Amygdala (tissue), 56 donors: ENCODE data around the gene SYNE1.
"Not testable (repeated sequence)": the region's sequence is repeated elsewhere in the genome, so short reads cannot be mapped to it uniquely, and the experiment has no call there.

Experiments used
- DNase-seq, 56 donors: peaks; one replicate each; lab custom pipeline; 2025; lab: John Stamatoyannopoulos, UW

SYNE1 gene

DNA sequence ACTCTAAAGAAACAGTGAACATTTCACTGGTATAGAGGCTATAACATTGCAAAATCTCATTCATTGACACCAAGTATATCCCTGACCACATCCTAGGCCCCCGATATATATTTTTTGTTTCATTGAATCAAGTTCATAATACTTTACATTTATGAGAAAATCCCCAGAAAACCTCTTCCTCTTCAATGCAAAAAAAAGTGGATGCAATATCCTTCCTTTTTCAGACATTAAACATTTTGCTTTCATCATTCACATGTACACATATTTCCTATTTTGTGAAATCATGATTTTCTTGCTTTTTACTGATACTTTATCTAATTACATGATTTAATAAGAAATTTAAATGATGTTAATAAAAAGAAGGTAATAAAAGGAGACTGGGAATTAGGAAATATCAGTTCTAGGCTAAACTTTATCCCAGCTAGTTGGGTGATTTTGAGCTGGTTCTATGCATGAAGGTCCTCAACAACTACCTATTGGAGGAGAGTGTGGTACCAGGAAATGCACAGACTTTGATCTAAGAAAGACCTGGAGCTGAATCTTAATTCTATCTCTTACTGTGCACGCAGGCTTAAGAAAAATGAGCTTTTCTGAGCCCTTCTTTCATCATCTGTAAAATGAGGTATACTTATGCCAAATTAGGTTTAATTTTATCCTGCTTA, 4.9 kb downstream of the SYNE1 start:
- DNase-seq = no peak

DNA sequence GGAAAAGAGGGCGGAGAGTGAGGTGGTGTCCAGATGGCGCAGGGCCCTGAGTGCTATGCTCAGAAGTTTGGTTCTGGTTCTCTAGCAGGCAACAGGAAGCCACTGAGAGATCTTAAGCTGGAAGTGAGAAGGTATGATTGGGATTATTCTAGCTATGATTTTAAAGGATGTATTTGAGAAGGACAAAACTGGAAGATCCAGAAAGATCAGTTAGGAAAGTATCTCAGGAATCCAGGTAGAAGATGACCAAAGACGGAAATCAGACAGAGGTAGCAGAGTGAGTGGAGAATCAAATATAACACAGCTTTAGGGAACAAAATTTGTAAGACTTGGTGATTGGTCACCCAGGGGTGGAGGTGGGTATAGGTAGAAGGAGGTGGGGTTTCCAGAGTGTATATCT, 5.8 kb downstream of the SYNE1 start:
- DNase-seq = no peak

DNA sequence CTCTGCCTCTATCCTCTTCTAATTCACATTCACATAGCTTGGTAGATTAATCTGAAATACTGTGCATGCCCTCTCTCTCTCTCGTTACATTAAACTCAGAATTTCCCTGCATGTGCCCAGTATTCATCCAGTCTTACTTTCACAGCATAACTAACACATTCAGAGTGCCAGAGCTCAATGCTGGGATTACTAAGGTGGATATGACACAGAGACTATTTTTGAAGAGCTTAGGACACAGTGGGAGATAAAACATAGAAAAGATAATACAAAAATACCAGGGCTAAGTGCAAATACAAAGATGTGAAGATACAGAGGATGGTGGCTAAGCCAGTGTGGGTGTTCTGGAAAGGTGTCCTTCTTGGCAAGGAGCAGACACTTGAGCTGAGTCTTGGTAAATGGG, 6.3 kb downstream of the SYNE1 start:
- DNase-seq = no peak

DNA sequence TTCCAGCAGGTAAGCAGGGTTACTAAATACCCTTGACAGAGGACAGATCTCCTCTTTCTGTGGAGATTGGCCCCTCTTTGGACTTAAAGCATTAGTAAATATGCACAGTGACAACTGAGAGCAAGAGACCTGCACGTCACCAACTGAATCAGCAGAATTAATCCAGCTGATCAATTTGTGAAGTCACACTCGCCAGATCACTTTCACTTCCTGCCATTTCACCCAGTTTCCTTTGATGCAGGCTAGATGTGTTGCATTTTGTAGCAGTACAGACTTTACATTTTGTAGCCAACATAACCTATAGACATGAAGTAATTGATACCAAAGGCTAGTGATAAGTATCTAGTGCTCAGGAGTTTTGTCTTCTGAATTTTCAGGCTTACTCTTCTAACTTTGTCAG, 11.9 kb downstream of the SYNE1 start:
- no peak for DNase-seq

DNA sequence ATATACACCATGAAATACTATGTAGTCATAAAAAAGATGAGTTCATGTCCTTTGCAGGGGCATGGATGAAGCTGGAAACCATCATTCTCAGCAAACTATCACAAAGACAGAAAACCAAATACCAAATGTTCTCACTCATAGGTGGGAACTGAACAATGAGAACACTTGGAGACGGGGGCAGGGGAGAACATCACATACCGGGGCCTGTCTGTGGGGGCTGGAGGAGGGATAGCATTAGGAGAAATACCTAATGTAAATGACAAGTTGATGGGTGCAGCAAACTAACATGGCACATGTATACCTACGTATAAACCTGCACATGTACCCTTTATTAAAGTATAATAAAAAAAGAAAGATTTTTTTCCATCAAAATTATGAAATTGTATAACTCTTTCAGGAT, 22.4 kb downstream of the SYNE1 start:
- DNase-seq = not testable (repeated sequence)

DNA sequence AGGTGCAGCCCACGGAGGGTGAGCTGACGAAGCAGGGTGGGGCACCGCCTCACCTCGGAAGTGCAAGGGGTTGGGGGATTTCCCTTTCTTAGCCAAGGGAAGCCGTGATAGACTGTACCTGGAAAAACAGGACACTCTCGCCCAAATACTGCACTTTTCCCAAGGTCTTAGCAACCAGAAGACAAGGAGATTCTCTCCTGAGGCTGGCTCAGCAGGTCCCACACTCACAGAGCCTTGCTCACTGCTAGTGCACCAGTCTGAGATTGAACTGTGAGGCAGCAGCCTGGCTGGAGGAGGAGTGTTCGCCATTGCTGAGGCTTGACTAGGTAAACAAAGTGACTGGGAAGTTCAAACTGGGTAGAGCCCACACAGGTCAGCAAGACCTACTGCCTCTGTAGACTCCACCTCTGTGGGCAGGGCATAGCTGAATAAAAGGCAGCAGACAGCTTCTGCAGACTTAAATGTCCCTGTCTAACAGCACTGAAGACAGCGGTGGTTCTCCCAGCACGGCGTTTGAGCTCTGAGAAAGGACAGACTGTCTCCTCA, 28.0 kb downstream of the SYNE1 start:
- DNase-seq = no peak

DNA sequence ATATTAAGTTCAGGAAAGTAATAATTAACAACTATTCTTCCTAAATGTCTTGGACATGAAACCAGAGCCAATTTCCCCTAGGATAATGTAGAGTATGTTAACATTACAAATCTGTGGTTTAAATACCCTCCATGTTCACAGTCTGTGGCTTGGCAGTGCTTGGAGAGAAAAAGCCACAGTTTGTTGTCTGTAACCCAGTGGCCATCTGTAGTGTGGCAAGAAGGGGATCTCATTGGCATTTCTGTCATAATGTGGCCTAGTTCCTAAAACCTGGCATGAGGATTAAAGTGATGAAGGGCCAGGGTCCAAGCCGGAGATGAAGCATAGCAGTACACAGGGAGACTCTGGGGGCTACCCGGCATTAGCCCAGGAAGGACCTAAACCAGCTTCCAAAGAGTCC, 31.2 kb downstream of the SYNE1 start:
- DNase-seq = no peak

DNA sequence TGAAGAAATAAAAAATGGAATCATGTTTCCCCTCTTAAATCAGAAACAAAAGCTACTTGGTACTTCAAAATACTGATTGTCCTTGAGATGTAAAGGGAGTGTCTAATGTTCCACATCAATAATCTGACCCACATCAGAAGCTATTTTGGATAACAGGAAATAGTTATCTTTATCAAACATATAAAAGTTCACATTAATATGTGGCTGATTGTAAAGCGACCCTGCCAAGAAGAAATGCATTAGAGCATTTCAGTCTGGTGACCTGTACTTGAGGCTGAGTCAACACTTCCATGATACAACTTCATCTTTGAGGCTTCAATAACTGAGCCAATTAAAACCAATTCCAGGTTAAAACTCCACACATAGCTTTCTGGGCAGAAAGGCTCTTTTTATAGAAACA, 31.8 kb downstream of the SYNE1 start:
- no peak for DNase-seq

DNA sequence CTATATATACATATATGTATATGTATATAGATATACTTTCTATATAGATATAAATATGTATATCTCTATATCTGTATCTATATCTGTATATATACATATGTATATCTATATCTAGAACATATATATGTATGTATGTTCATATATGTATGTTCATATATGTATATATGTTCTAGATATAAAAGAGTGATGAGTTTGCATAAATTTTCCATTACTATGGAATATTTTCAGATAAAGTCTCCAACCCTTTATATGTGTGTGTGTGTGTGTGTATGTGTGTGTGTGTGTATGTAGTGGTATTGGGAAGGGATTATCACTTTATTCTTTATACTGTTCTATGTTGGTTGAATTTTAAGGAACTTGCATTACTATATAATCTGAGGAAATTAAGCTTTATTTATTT, 33.3 kb downstream of the SYNE1 start:
- no peak for DNase-seq

DNA sequence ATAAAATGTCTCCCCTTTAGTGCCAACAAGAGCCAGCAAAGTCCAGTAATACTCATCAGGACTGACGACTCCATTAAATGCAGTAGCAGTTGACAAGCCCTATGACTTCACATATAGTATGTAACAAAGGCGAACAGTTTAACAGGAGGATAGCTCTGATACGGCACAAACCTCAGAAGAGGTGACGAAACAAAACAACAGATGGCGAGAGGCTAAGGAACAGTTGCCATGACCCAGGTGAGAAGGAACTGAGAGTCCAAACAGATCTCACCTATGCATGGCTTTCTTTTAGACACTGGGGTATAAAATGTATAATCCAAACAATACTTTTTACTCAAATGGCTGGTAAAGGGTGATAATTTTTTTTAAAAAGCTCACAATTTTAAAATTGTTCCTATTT, 37.1 kb downstream of the SYNE1 start:
- no peak for DNase-seq

DNA sequence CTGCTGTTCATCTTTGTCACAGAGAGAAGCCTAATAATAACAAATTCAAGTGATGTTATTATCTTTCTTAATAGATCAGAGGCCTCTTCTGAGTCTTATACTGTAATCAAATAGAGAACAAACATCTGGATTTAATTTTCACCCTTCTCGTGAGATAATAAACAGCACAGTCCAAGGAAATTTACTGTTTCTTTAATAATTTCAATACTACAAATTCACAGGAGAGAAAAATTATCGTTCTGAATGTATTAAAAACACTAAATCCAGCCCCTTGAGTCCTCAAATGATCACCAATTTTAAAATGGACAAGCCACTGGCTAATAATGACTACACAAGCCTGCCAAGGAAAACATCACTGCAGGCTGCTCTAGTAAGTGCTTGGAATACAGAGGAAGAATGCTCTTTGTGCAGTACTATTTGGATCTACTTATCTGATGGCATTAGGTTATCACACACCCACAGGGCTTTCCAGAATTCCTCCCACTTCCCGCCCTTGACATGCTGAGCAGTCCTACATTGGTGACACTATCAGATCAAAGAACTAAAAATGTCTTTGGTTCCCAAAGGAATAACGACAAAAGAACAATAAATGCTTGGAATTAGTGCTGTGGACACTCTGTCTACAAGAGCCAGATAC, 38.1 kb downstream of the SYNE1 start:
- DNase-seq = no peak

DNA sequence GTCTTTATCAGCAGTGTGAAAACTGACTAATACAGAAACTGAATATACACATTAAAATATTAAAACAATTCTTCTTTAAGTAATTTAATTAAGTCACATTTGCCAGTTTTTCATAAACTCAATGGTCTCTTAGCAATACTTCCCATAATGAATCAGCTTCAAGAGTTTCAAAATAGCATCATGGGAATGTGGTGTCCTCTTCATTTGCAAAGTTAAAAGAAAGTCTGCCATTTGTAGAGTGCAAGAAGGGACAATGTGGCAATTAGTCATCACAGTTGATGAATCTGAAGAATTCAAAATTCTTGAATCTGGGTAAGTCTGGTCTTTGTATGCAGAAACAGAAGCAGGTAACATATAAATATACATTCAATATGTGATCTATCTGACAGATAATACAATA, 38.7 kb downstream of the SYNE1 start:
- DNase-seq = no peak

DNA sequence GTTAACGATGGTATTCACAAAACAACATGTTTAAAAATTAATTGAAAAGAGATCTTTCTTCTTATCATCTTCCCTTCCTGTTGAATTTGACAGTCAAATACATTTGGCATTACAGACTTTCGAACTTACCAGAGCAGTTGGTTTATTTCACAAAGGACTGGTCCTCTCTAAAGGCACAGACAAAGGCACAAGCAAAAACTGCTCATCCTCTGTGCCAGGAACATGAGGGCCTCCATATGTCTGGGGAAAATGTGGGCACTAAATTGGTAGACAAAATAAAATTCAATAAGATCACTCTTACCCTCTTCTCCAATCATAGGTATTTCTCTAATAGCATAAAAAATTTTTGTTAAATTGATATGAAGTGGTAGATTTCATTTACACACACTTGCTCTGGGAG, 40.4 kb downstream of the SYNE1 start:
- no peak for DNase-seq

DNA sequence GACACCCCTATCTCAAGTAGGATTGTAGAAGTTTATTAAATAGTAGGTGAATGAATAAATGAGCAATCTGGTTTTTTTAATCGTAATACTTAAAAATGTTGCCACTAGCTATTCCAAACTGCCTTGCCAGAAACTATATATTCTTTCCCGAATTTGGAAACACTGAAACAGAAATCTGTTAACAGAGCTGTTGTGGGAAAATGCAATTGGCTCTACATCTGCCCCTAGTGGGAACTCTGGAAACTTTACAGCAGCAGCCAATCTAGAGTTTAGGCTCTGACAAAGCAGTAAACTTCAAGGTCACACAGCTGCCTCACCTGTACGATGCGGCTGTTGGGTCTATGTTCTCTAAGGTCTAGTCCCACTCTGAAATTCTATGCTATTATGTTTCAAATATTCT, 41.7 kb downstream of the SYNE1 start:
- no peak for DNase-seq

DNA sequence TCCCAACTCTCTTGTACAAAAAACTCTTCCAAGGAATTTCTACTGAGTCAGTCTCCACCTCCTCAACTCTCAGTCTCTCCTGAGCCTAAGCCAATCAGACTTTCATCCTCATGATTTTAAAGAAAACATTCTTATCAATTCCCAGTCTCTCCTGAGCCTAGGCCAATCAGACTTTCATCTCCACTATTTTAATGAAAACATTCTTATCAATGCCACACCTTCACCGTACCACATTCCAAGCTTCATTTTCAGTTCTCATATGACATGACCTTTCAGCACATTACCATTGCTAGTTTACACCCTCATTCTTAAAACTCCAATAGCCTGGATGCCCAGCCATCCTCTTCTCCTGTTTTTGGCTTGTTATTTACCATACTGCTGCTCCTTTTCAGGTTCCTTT, 42.5 kb downstream of the SYNE1 start:
- DNase-seq = no peak

DNA sequence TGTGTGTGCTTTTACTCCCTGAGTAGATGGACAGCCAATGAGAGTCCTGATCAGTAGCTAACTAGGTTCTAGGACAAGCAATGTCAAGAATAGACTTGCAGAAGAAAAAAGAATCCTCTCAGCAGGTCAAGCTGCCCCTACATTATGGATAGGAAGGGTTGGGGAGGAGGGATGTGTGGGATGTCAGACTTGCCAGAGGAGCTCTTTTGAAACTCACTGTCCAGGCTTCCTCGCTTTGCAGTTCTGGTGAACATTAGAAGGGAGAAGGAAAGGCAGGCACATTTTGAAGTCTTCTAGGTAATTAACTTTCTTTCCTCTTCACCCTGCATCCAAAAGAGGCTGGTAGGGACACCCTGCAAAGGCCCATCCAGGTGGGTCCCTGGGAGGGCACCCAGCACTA, 48.7 kb downstream of the SYNE1 start:
- DNase-seq = no peak

DNA sequence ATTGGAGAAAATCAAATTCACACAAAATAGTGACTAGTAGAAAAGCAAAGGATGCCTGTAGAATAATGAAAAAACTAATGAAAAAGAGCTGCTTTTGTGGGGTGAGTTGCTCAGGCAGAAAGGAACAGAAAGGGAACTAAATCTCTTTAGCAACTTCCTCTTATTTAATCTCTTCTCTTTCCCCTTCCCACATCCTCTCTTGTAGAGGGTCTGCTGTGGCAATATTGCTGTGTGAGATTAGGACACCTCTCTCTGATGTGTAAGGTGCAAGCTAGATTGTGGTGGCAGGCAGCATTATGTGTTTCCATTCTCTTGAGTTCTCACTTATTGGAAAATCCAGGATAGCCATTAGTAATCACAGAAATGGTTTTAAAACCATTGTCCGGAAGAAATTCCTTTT, 49.7 kb downstream of the SYNE1 start:
- no peak for DNase-seq

DNA sequence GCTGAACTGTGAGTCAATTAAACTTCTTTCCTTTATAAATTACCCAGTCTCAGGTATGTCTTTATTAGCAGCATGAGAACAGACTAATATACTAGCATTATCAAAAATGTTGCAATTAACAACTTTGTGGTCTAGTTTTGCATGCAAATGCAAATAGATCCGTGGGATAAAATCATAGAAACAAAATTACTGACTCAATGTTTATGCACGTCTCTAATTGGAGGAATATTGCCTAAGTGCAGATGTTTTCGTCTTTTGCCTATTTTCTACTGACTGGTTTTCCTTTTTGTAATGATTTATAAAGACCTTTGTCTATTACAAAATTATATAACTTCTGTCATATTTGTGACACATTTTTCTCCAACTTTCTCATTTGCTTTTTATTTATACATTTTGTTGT, 51.9 kb downstream of the SYNE1 start:
- DNase-seq = no peak

DNA sequence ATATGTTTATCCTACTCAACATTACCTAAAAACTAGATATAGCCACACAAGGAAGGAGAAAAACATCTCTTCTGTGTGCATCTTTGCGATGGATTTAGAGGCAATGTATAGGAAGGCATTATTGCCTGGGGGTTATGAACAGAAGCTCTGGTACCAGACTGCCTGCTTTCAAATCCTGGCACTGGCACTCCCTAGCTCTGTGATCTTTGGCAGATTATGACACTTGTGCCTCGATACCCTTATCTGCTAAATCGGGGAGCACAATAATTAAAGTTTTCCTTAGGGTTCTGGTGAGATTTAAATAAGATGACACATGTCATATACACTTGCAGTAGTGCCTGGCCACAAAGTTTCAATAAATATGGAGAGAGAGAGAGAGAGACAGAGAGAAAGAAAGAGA, 53.3 kb downstream of the SYNE1 start:
- DNase-seq = no peak

DNA sequence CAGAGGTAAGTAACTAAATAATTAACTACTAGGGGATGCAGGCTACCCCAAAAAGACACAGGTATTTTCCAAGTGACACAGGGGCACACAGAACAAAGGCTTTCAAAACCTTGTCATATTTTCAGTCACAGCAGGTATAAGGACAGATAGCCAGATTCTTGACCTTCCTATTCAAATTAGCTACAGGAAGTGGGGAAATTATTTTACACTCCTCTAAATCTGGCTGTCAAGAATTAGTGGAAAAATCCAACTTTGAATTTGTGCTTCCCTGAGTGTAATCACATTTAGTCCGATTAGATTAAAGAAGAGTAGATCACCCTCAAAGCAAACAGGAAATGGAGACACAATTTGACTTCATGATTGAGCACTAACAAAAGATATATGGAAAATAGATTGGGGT, 60.6 kb downstream of the SYNE1 start:
- no peak for DNase-seq

DNA sequence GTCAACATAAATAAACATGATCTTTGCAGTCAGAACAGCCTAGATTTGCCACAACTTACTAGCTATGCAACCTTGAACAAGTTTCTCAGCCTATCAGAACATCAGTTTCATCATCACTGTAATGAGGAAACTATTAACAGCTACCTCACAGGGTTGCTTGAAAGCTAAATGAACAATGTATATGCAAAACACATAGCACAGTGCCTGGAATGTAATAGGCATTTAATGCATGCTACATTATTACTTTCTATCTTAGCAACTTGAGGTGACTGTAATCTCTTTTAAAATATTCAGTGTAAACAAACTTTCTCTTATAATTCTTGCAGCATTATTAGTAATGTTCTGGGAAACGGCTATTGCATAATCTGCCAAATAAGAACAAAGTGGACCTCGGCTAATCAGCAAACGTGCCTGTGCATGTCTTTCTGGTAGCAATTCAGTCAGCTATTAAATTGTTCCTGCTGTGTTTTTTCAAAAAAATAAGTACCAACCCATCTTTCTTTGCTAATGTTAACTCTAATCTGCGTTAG, 61.5 kb downstream of the SYNE1 start:
- DNase-seq = no peak

DNA sequence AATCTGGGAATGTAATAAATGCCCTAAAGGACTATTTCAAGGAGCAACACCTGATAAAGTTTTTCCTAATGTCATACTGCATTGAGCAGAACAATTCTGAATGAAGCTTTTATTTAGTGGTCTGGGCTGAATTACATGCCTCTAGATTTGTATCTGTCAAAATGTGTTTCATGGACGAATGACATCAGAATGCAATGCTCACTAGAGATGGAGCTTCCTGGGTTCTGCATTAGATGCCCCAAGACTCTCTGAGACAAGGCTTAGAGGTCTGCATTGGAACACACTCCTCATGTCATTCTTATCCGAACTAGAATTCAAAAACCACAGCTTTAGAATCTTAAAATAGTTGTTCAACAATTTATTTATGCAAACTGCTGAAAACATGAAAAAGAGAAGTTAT, 62.0 kb downstream of the SYNE1 start:
- DNase-seq = no peak
